HepG2 (cell line): ENCODE results near the gene FGF21. TPM values are rescaled to one million over a fixed set of nuclear protein-coding genes. Genes with fewer than 3 reads are reported as not detected.

ENCODE experiments used
- ARID5B ChIP-seq: IDR thresholded peaks from 2 replicates; pipeline ENCODE4 v1.4.0; 2020; ENCODE audit warnings: mild to moderate bottlenecking, missing genetic modification reagents
- CAMTA2 ChIP-seq: sonication (generic); formaldehyde crosslinking; IDR thresholded peaks from 2 replicates; pipeline ENCODE4 v1.4.0; 2020; ENCODE audit warnings: mild to moderate bottlenecking, missing genetic modification reagents, borderline replicate concordance
- DNMT1 ChIP-seq: sonication (generic); formaldehyde crosslinking; IDR thresholded peaks from 2 replicates; pipeline ENCODE4 v1.5.1; 2020; ENCODE audit warnings: mild to moderate bottlenecking, missing genetic modification reagents
- ETV5 ChIP-seq: IDR thresholded peaks from 2 replicates; pipeline ENCODE4 v1.6.1; 2018; ENCODE audit warnings: missing biosample characterization, missing genetic modification reagents, inconsistent platforms, borderline replicate concordance
- FOXK1 ChIP-seq: sonication (generic); formaldehyde crosslinking; IDR thresholded peaks from 2 replicates; pipeline ENCODE4 v1.4.0; 2020; ENCODE audit warnings: low read depth, missing genetic modification reagents, borderline replicate concordance
- GABPA ChIP-seq, 2 experiments: IDR thresholded peaks; 2 replicates each; pipeline ENCODE4 v1.6.1; 2011 to 2016; ENCODE audit warnings: low read depth in 2 of 2, low read length in 1 of 2, missing biosample characterization in 1 of 2, missing genetic modification characterization in 1 of 2
- GATAD2A ChIP-seq: IDR thresholded peaks from 2 replicates; pipeline ENCODE4 v1.6.1; 2016
- JDP2 ChIP-seq: sonication (generic); formaldehyde crosslinking; IDR thresholded peaks from 2 replicates; pipeline ENCODE4 v1.8.1; 2022; ENCODE audit warnings: missing genetic modification reagents, borderline replicate concordance
- MTF2 ChIP-seq: sonication (generic); formaldehyde crosslinking; IDR thresholded peaks from 2 replicates; pipeline ENCODE4 v1.5.0; 2020; ENCODE audit warnings: missing genetic modification reagents, borderline replicate concordance
- ONECUT2 ChIP-seq: sonication (generic); formaldehyde crosslinking; IDR thresholded peaks from 2 replicates; pipeline ENCODE4 v1.4.0; 2020; ENCODE audit warnings: missing genetic modification reagents
- POGZ ChIP-seq: sonication (generic); formaldehyde crosslinking; IDR thresholded peaks from 2 replicates; pipeline ENCODE4 v1.4.0; 2020; ENCODE audit warnings: mild to moderate bottlenecking, missing genetic modification reagents
- RFX3 ChIP-seq: IDR thresholded peaks from 2 replicates; pipeline ENCODE4 v1.6.1; 2016; ENCODE audit warnings: missing biosample characterization, missing genetic modification reagents
- SMYD3 ChIP-seq: sonication (generic); formaldehyde crosslinking; IDR thresholded peaks from 2 replicates; pipeline ENCODE4 v1.8.1; 2023; ENCODE audit warnings: mild to moderate bottlenecking, missing genetic modification reagents
- THAP9 ChIP-seq: sonication (generic); formaldehyde crosslinking; IDR thresholded peaks from 2 replicates; pipeline ENCODE4; 2020; ENCODE audit warnings: missing genetic modification reagents, mild to moderate bottlenecking, borderline replicate concordance
- ZFX ChIP-seq: sonication (generic); formaldehyde crosslinking; IDR thresholded peaks from 2 replicates; pipeline ENCODE4 v1.4.0; 2020; ENCODE audit warnings: mild to moderate bottlenecking, low read depth, missing genetic modification reagents, moderate library complexity
- ZNF275 ChIP-seq: sonication (generic); formaldehyde crosslinking; IDR thresholded peaks from 2 replicates; pipeline ENCODE4 v1.8.0; 2022; ENCODE audit warnings: missing genetic modification reagents, mild to moderate bottlenecking, inconsistent platforms, borderline replicate concordance
- ZNF33A ChIP-seq: sonication (generic); formaldehyde crosslinking; IDR thresholded peaks from 2 replicates; pipeline ENCODE4 v1.5.1; 2020; ENCODE audit warnings: missing genetic modification reagents, mild to moderate bottlenecking, moderate library complexity, borderline replicate concordance
- ZNF563 ChIP-seq: sonication (generic); formaldehyde crosslinking; IDR thresholded peaks from 2 replicates; pipeline ENCODE4 v1.8.0; 2022; ENCODE audit warnings: mild to moderate bottlenecking, moderate library complexity, missing genetic modification reagents
- ZNF792 ChIP-seq: IDR thresholded peaks from 2 replicates; pipeline ENCODE4 v1.6.1; 2016
- ZNF841 ChIP-seq: sonication (generic); formaldehyde crosslinking; IDR thresholded peaks from 2 replicates; pipeline ENCODE4 v1.8.1; 2023; ENCODE audit warnings: missing genetic modification reagents, borderline replicate concordance
- ZSCAN12 ChIP-seq: sonication (generic); formaldehyde crosslinking; IDR thresholded peaks from 2 replicates; pipeline ENCODE4 v1.9.0; 2021; ENCODE audit warnings: mild to moderate bottlenecking, missing genetic modification reagents
- ZSCAN22 ChIP-seq: sonication (generic); formaldehyde crosslinking; IDR thresholded peaks from 2 replicates; pipeline ENCODE4 v1.4.0; 2020; ENCODE audit warnings: mild to moderate bottlenecking, missing genetic modification reagents
- ZSCAN31 ChIP-seq: sonication (generic); formaldehyde crosslinking; IDR thresholded peaks from 2 replicates; pipeline ENCODE4 v1.5.0; 2020; ENCODE audit warnings: low read depth, mild to moderate bottlenecking, missing genetic modification reagents
- polyA plus RNA-seq, 8 experiments: library from polyadenylated mRNA; depleted of rRNA in 3 of 8; stranded (reverse) in 7 of 8; unstranded in 1 of 8; fragments of >200 nt; fragmentation: Illumina TruSeq in 4 of 8; extraction: Trizol in 4 of 8; gene quantifications; 2 replicates each; pipeline versions ENCODE4 v1.2.1 to v1.2.3, GENCODE V29; 2011 to 2016; ENCODE audit warnings: low read depth in 4 of 8, missing spikeins in 1 of 8, mixed read lengths in 1 of 8; ENCODE audit not compliant: insufficient read depth in 1 of 8
- total RNA-seq, 5 experiments: library from RNA; depleted of rRNA; stranded (reverse); fragments of >200 nt; fragmentation: Illumina TruSeq; extraction: Trizol; gene quantifications; 2 replicates each; pipeline ENCODE4 v1.2.3, GENCODE V29; 2016; ENCODE audit warnings: low read depth in 1 of 5

Gene FGF21
- total and polyA plus RNA-seq, 2 of the 13 experiments (the other 11 are each of a cell fraction or from before 2014, with no cell fraction given), result 0.17 TPM; not detected in 1

GRCh38 chr19:48760504-48761205 lies 5.3 kb downstream of the FGF21 start (continued):
- TF ChIP-seq ZNF275 (CRISPR knock-in tag), result no peak
- no peak for TF ChIP-seq POGZ (CRISPR knock-in tag)
- no peak for TF ChIP-seq ZNF841 (CRISPR knock-in tag)
- TF ChIP-seq GATAD2A, result peak; percentile 60; the same call in 1 of the 2 replicates
- TF ChIP-seq SMYD3, result no peak
- TF ChIP-seq DNMT1 (CRISPR knock-in tag), result no peak
- TF ChIP-seq JDP2 (CRISPR knock-in tag), result no peak
- TF ChIP-seq ZSCAN22 (CRISPR knock-in tag), result no peak
- no peak for TF ChIP-seq ZSCAN12 (CRISPR knock-in tag)
- no peak for TF ChIP-seq ZSCAN31 (CRISPR knock-in tag)
- no peak for TF ChIP-seq FOXK1
- TF ChIP-seq ZFX (CRISPR knock-in tag), result no peak
- no peak for TF ChIP-seq RFX3 (CRISPR knock-in tag)
- no peak for TF ChIP-seq CAMTA2 (CRISPR knock-in tag)
- no peak for TF ChIP-seq ZNF563 (CRISPR knock-in tag)
- TF ChIP-seq THAP9 (CRISPR knock-in tag), result no peak
- no peak for TF ChIP-seq ONECUT2
- peak; percentile 17; the same call in 1 of the 2 replicates for TF ChIP-seq ARID5B (CRISPR knock-in tag)
- no peak for TF ChIP-seq ZNF33A
- no peak for TF ChIP-seq ZNF792
- peak; percentile 27; the same call in 1 of the 2 replicates for TF ChIP-seq ETV5 (CRISPR knock-in tag)
- no peak for TF ChIP-seq MTF2 (CRISPR knock-in tag)
- TF ChIP-seq GABPA (IDR thresholded peaks at IDR 0.05; ENCODE audit: low read depth, low read length), result no peak
- 0 out of 2 replicates have a peak, but pooled peaks have one; percentile 9 for TF ChIP-seq GABPA (CRISPR knock-in tag; IDR thresholded peaks at IDR 0.05; ENCODE audit: low read depth)
